HEK293T (cell line): ENCODE measurements around the gene DUSP23.

Experiments used
- ELF4 ChIP-seq: fragments of 450-650 bp; IDR thresholded peaks from 2 replicates; pipeline ENCODE4 v1.6.1; 2017; ENCODE audit warnings: antibody characterized with exemption
- FOXK2 ChIP-seq: fragments of 450-650 bp; IDR thresholded peaks from 2 replicates; pipeline ENCODE4 v1.6.1; 2016; ENCODE audit warnings: mild to moderate bottlenecking
- NFRKB ChIP-seq: fragments of 450-650 bp; IDR thresholded peaks from 2 replicates; pipeline ENCODE4 v1.6.1; 2016; ENCODE audit warnings: mild to moderate bottlenecking, moderate library complexity
- SP1 ChIP-seq: fragments of 450-650 bp; IDR thresholded peaks from 2 replicates; pipeline ENCODE4 v1.6.1; 2017
- TARDBP ChIP-seq: fragments of 450-650 bp; IDR thresholded peaks from 2 replicates; pipeline ENCODE4 v1.6.1; 2016

- TF ChIP-seq FOXK2 (no peak), TARDBP (no peak), ELF4 (no peak), NFRKB (no peak), SP1 (no peak)
These were observed 18.8 kb downstream of the DUSP23 start for GRCh38 chr1:159799446-159799985.
